ENCODE results near the gene DNAJC5G.

DNA sequence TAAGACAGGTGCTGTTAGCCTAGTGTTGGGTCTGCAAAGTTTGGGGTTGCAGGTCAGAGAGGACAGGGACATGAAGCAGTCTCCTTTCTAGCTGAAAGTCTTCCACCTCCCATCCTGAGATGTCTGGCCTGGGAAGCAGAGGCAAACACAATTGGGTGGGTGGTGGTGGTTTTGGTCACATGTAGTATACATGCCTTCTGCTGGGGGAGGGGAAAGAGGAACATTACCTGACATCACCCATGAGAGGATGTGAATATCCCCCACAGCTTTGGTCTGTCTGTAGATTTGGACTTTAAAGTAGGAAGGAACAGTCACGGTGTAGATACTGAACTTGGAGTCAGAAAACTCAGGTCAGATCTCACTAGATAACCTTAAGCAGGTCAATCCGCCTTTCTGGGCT, 4.6 kb upstream of the DNAJC5G start:
- TF ChIP-seq CTCF (conservative IDR thresholded peaks at IDR 0.05 in 1 of 2, IDR thresholded peaks at IDR 0.05 in 1 of 2; ENCODE audit: extremely low read depth in 1 of 2, insufficient read depth in 1 of 2, low read depth in 1 of 2, low read length in 2 of 2) (no peak), EZH2 (IDR thresholded peaks at IDR 0.05; ENCODE audit: borderline replicate concordance, low read length) (no peak)

All from mammary epithelial cell (primary cell).